HepG2 (cell line): ENCODE results near the gene COG1. TPM values are rescaled to one million over a fixed set of nuclear protein-coding genes. Genes with fewer than 3 reads are reported as not detected.

Experiments used
- BATF2 ChIP-seq: sonication (generic); formaldehyde crosslinking; IDR thresholded peaks from 2 replicates; pipeline ENCODE4 v1.8.0; 2022; ENCODE audit warnings: mild to moderate bottlenecking, missing genetic modification reagents, moderate library complexity
- CAMTA2 ChIP-seq: sonication (generic); formaldehyde crosslinking; IDR thresholded peaks from 2 replicates; pipeline ENCODE4 v1.4.0; 2020; ENCODE audit warnings: mild to moderate bottlenecking, missing genetic modification reagents, borderline replicate concordance
- ETV6 ChIP-seq: sonication (generic); formaldehyde crosslinking; conservative IDR thresholded peaks from 2 replicates; pipeline ENCODE4 v1.4.0; 2020; ENCODE audit warnings: missing genetic modification reagents
- IKZF5 ChIP-seq: IDR thresholded peaks from 2 replicates; pipeline ENCODE4 v1.6.1; 2018; ENCODE audit warnings: missing genetic modification reagents, mild to moderate bottlenecking, missing compliant biosample characterization
- KLF16 ChIP-seq, 2 experiments: sonication (generic) in 1 of 2; formaldehyde crosslinking in 1 of 2; IDR thresholded peaks; 2 replicates each; pipeline versions ENCODE4 v1.6.1 to v1.8.0; 2016 to 2023; ENCODE audit warnings: missing genetic modification reagents in 2 of 2, missing compliant biosample characterization in 1 of 2
- KLF6 ChIP-seq: IDR thresholded peaks from 2 replicates; pipeline ENCODE4 v1.8.0; 2016; ENCODE audit warnings: missing biosample characterization, missing genetic modification reagents
- MXI1 ChIP-seq: IDR thresholded peaks from 3 replicates; pipeline ENCODE4 v1.6.1; 2012; ENCODE audit warnings: low read depth, low read length, inconsistent platforms, borderline replicate concordance
- NR2F1 ChIP-seq, 2 experiments: fragments of 450-650 bp in 1 of 2; formaldehyde crosslinking in 1 of 2; IDR thresholded peaks; 2 replicates each; pipeline versions ENCODE4 v1.5.0 to v1.6.1; 2016 to 2020; ENCODE audit warnings: mild to moderate bottlenecking in 1 of 2, missing compliant biosample characterization in 1 of 2, missing genetic modification reagents in 1 of 2, moderate library complexity in 1 of 2
- PAF1 ChIP-seq: IDR thresholded peaks from 2 replicates; pipeline ENCODE4 v1.6.1; 2016; ENCODE audit warnings: missing genetic modification reagents, missing compliant biosample characterization
- RBAK ChIP-seq: sonication (generic); formaldehyde crosslinking; IDR thresholded peaks from 2 replicates; pipeline ENCODE4 v1.5.1; 2020; ENCODE audit warnings: mild to moderate bottlenecking, missing genetic modification reagents
- RFX5 ChIP-seq: IDR thresholded peaks from 2 replicates; pipeline ENCODE4 v1.6.1; 2011; ENCODE audit warnings: low read depth, low read length, improper control_type of control experiment
- TFDP1 ChIP-seq: IDR thresholded peaks from 2 replicates; pipeline ENCODE4 v1.6.1; 2016; ENCODE audit warnings: missing compliant biosample characterization, missing genetic modification reagents, borderline replicate concordance
- ZHX1 ChIP-seq: sonication (generic); formaldehyde crosslinking; IDR thresholded peaks from 2 replicates; pipeline ENCODE4 v1.8.1; 2022; ENCODE audit warnings: low read depth, mild to moderate bottlenecking, missing genetic modification reagents
- ZNF138 ChIP-seq: sonication (generic); formaldehyde crosslinking; IDR thresholded peaks from 2 replicates; pipeline ENCODE4 v1.5.0; 2020; ENCODE audit warnings: mild to moderate bottlenecking, low read depth, missing genetic modification reagents
- ZNF20 ChIP-seq: sonication (generic); formaldehyde crosslinking; IDR thresholded peaks from 2 replicates; pipeline ENCODE4 v1.4.0; 2020; ENCODE audit warnings: mild to moderate bottlenecking, moderate library complexity, missing genetic modification reagents
- ZNF232 ChIP-seq: sonication (generic); formaldehyde crosslinking; IDR thresholded peaks from 2 replicates; pipeline ENCODE4 v1.4.0; 2020; ENCODE audit warnings: missing genetic modification reagents, borderline replicate concordance
- ZNF563 ChIP-seq: sonication (generic); formaldehyde crosslinking; IDR thresholded peaks from 2 replicates; pipeline ENCODE4 v1.8.0; 2022; ENCODE audit warnings: mild to moderate bottlenecking, moderate library complexity, missing genetic modification reagents
- ZNF597 ChIP-seq: sonication (generic); formaldehyde crosslinking; IDR thresholded peaks from 2 replicates; pipeline ENCODE4 v1.5.0; 2020; ENCODE audit warnings: missing genetic modification reagents
- polyA plus RNA-seq, 8 experiments: library from polyadenylated mRNA; depleted of rRNA in 3 of 8; stranded (reverse) in 7 of 8; unstranded in 1 of 8; fragments of >200 nt; fragmentation: Illumina TruSeq in 4 of 8; extraction: Trizol in 4 of 8; gene quantifications; 2 replicates each; pipeline versions ENCODE4 v1.2.1 to v1.2.3, GENCODE V29; 2011 to 2016; ENCODE audit warnings: low read depth in 4 of 8, missing spikeins in 1 of 8, mixed read lengths in 1 of 8; ENCODE audit not compliant: insufficient read depth in 1 of 8
- total RNA-seq, 5 experiments: library from RNA; depleted of rRNA; stranded (reverse); fragments of >200 nt; fragmentation: Illumina TruSeq; extraction: Trizol; gene quantifications; 2 replicates each; pipeline ENCODE4 v1.2.3, GENCODE V29; 2016; ENCODE audit warnings: low read depth in 1 of 5

The COG1 gene
- total and polyA plus RNA-seq, 2 of the 13 experiments (the other 11 are each of a cell fraction or from before 2014, with no cell fraction given), result 36.6 to 39.7 TPM

GRCh38 chr17:73189417-73190099, 3.3 kb upstream of the COG1 start (continued):
- TF ChIP-seq ZNF597 (CRISPR knock-in tag) (no peak), PAF1 (CRISPR knock-in tag) (no peak), ZNF20 (CRISPR knock-in tag) (no peak), NR2F1 (CRISPR knock-in tag; IDR thresholded peaks at IDR 0.05) (no peak), CAMTA2 (CRISPR knock-in tag) (no peak), KLF6 (CRISPR knock-in tag) (no peak), RBAK (CRISPR knock-in tag) (no peak), IKZF5 (CRISPR knock-in tag) (peak; percentile 77; the same call in 1 of the 2 replicates), ZNF563 (CRISPR knock-in tag) (no peak), KLF16 (CRISPR knock-in tag; IDR thresholded peaks at IDR 0.05) (peak in 1 of 2 experiments; percentile 45; a peak in 1 of 4 replicates), MXI1 (no peak), ZHX1 (CRISPR knock-in tag) (no peak), RFX5 (no peak), ZNF232 (CRISPR knock-in tag) (no peak; the same call in 1 of the 2 replicates), TFDP1 (CRISPR knock-in tag) (no peak), ETV6 (CRISPR knock-in tag) (no peak), BATF2 (CRISPR knock-in tag) (no peak), ZNF138 (CRISPR knock-in tag) (no peak)
